A204.1 (cell line): ENCODE measurements around the gene SOX3.

ENCODE experiments used
- FAIRE-seq: peaks from 2 replicates; lab custom pipeline; 2012; peaks lifted over from hg19 to GRCh38; lab: Jason Lieb, UNC

SOX3 gene

DNA sequence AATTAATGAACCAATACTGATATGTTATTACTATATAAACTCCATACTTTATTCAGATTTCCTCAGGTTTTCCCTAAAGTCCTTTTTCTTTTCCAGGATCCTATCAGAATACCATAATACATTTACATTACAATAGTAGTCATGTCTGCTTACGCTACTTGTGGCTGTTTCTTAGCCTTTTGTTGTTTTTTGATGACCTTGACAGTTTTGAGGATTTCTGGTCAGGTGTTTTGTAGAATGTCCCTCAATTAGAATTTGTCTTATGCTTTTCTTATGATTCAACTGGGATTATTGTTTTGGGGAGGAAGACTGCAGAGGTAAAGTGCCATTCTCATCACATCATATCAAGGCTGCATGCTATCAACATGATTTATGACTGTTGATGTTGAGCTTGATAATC, 9.1 kb downstream of the SOX3 start:
- no peak for FAIRE-seq

DNA sequence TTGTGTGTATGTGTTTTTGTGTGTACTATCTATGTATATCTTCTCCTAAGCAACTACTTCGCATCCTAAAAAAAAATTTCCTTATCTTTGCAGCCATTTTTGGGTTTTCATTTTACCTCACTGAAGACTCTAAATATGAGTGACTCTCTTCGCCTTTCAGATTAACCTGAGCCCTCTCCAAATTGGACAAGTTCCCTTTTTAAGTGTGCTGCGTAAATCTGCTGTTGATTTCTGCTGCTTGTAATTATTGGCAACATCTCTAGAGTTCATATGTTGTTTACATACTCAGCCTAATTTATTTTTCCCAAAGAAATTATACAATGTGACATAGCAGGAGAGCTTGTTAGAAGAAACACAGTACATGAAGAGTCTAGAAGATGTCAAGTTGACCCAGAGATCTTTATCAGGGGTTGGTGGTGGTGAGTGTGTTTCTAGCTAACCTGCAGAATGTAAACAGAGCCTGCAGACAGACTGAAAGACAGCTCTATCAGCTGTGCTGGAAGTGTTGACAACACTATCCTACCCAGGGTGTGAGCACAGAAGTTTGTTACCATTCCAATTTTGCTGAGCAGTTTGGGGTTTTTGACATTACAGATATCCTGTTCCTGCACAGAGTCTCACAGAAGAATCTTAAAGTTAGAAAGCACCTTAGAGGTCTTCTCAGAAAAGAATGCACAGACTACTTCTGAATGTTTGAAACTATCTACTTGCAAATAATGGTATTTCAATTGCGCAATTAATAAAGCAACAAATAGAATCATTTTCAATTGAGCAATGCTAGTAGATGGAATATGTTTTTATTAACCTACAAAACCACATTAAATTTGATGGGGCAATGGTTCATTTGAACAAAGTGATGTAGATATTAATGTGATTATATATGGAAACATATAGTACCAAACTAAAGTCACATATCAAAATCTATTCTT, 12.5 kb downstream of the SOX3 start:
- no peak for FAIRE-seq

DNA sequence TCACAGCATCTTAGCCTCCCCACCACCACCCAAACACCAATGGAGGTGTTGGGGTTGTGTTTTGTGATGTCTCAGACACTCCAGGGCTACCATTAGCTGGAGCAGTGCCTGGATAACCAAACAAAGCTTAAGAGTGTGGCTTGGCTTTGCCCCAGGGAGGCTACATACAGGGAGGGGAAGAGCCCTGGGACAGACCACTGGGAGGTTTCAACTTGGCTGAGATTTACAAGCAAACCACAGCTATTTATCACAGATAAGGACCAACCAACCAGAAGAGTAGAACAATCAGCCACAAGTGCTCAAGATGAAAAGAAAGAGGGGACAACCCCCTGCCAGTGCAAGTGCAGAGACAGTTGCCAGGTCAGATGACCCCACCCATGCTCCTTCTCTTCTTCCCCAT, 24.1 kb downstream of the SOX3 start:
- no peak for FAIRE-seq

DNA sequence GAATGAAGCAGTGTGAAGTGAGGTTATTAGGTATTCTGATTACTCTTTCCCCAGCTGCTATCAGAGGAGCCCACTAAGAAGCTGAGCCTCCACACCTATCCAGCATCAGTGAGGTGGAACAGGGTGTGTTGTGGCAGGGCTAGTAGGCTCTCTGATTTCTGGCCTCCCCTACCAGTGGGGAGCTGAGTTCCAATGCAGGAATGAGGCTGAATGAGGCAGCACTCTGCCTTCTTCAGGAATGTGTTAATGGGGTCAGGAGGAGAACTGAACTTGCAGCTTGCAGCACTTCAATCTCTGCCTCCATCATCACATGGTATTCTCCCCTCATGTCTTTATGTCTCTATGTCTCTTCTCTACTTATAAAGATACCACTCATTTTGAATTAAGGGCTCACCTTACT, 26.9 kb downstream of the SOX3 start:
- no peak for FAIRE-seq

DNA sequence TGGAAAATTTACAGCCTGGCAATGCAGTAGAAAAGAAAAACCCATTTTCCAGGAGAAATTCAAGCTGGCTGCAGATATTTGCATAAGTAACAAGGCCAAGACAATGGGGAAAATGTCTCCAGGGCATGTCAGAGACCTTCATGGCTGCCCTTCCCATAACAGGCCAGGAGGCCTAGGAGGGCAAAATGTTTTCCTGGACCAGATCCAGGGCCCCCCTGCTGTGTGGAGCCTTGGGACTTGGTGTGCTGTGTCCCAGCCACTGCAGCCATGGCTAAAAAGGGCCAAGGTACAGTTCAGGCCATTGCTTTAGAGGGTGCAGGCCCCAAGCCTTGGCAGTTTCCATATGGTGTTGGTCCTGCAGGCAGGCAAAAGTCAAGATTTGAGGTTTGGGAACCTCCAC, 29.8 kb downstream of the SOX3 start:
- no peak for FAIRE-seq

DNA sequence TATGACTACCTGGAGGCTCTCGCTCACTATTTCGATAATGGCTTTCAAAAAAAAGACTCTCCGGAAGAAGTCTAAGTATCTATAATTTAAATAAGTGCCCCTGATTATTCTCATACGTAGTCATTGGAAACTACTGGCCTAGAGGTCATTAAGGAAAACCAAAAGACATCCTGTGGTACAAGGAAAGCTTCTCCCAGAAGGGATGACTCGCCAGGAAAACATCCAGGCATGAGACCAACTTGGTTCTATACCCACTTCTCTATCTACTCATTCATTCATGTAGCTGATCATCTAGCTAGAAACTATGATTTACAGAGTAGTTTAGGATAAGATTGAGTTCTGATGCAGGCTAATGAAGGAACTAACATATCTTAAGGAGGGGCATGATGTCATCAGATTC, 37.7 kb downstream of the SOX3 start:
- no peak for FAIRE-seq
